ENCODE data around the gene MAST2.

MAST2 gene

DNA sequence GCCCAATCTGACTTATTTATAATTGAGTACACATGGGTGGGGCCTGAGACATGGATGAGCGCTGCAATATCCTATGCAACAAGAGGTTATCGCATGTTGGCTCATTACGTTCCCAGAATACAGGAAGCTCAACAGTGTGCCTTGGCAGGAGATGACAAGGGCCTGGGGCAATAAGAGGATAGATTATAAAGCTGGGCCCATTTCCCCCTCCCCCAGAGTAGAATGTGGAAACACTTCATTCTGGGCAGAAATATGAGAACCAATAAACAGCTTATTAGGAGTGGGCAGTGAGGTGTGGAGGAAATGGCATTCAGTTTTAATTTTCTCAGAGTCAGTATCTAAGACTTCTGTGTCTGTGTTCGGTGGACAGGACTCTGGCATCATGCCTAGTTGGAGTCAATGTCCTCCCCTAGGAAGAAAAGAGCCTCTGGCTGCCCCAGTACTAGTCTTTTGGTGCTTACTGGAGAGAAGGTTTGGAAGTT lies 236.2 kb downstream of the MAST2 start:
- H2BK12ac ChIP-seq (ENCODE audit: low read length): no peak overlapping the region
- no peak overlapping the region for H2BK15ac ChIP-seq (ENCODE audit: low read length)
- H3K23ac ChIP-seq (ENCODE audit: low read depth, low read length, poor library complexity): no peak overlapping the region
- H2BK5ac ChIP-seq (ENCODE audit: low read length): no peak overlapping the region
- WGBS, 2 donors (ENCODE audit: extremely low coverage in 2 of 2, insufficient read length in 2 of 2, insufficient replicate concordance in 1 of 2): no CpG with 5 or more reads among the region's 4 CpGs
- H3K4me1 ChIP-seq (ENCODE audit: control insufficient read depth in 2 of 2, insufficient read depth in 1 of 2, low read depth in 1 of 2, low read length in 2 of 2): peaks cover 1 to 2% of the 10 kb centered on the region in 2 donors
- no peak overlapping the region for H3K27ac ChIP-seq (replicated peaks; ENCODE audit: low read length)
- H3K4me3 ChIP-seq (ENCODE audit: low read length in 2 of 2): no peak overlapping the region
- H3K79me1 ChIP-seq (ENCODE audit: low read depth, low read length): peaks cover 2% of the 10 kb centered on the region
- H2AFZ ChIP-seq (ENCODE audit: low read length): no peak overlapping the region
- no peaks in the 10 kb centered on the region for H3K27me3 ChIP-seq (ENCODE audit: control insufficient read depth in 3 of 3, insufficient read depth in 3 of 3, low read depth in 1 of 3, low read length in 3 of 3)
- no peak overlapping the region for H3K4ac ChIP-seq (ENCODE audit: low read length)
- H2AK5ac ChIP-seq (ENCODE audit: low read depth, low read length): no peak overlapping the region
- no peak overlapping the region for H4K8ac ChIP-seq (ENCODE audit: low read depth, low read length)
- H2BK120ac ChIP-seq (ENCODE audit: low read depth, low read length): no peak overlapping the region
- H3K9ac ChIP-seq (ENCODE audit: low read depth, low read length, poor library complexity): no peak overlapping the region
- H3K18ac ChIP-seq (ENCODE audit: low read length): no peak overlapping the region
- H4K91ac ChIP-seq (ENCODE audit: low read depth, low read length, poor library complexity): no peak overlapping the region
- no peak overlapping the region for H3K4me2 ChIP-seq (ENCODE audit: insufficient read depth, low read length, poor library complexity, severe bottlenecking)
- H3K14ac ChIP-seq (ENCODE audit: low read length): no peak overlapping the region
- no peak for DNase-seq (ENCODE audit: low spot score)
- H3K36me3 ChIP-seq (replicated peaks in 1 of 2; ENCODE audit: control insufficient read depth in 2 of 2, insufficient read depth in 2 of 2, low read length in 2 of 2): peaks cover 34 to 97% of the 10 kb centered on the region in 2 donors
- H3K9me3 ChIP-seq (replicated peaks in 1 of 2; ENCODE audit: control insufficient read depth in 2 of 2, insufficient read depth in 1 of 2, low read depth in 1 of 2, low read length in 2 of 2): no peaks in the 10 kb centered on the region

DNA sequence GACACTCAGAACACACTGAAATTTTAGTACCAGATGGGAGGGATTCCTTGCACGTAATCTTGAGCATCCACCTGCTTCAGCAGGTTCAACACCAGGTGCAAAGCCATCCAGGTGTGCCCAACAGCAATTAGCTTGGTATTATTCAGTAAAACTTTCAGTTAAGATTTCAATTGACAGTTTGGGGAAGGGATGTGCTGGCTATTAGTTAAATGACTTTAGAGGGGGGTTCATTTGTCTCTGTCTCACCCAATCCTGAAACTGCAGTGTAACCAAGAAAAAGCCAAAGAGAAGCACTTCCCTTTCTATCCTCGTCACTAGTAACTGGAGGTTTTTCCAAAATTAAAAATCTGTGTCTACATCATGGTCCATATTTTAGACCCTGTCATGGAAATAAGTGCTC lies 238.1 kb downstream of the MAST2 start:
- H3K27ac ChIP-seq (replicated peaks; ENCODE audit: low read length): no peak overlapping the region
- no peak overlapping the region for H2BK5ac ChIP-seq (ENCODE audit: low read length)
- no peak overlapping the region for H3K9ac ChIP-seq (ENCODE audit: low read depth, low read length, poor library complexity)
- no peaks in the 10 kb centered on the region for H3K9me3 ChIP-seq (replicated peaks in 1 of 2; ENCODE audit: control insufficient read depth in 2 of 2, insufficient read depth in 1 of 2, low read depth in 1 of 2, low read length in 2 of 2)
- no peak overlapping the region for H3K4ac ChIP-seq (ENCODE audit: low read length)
- no peaks in the 10 kb centered on the region for H3K79me1 ChIP-seq (ENCODE audit: low read depth, low read length)
- H2BK15ac ChIP-seq (ENCODE audit: low read length): no peak overlapping the region
- H4K8ac ChIP-seq (ENCODE audit: low read depth, low read length): no peak overlapping the region
- H4K91ac ChIP-seq (ENCODE audit: low read depth, low read length, poor library complexity): no peak overlapping the region
- H3K14ac ChIP-seq (ENCODE audit: low read length): no peak overlapping the region
- H3K18ac ChIP-seq (ENCODE audit: low read length): no peak overlapping the region
- H3K4me2 ChIP-seq (ENCODE audit: insufficient read depth, low read length, poor library complexity, severe bottlenecking): no peak overlapping the region
- H3K36me3 ChIP-seq (replicated peaks in 1 of 2; ENCODE audit: control insufficient read depth in 2 of 2, insufficient read depth in 2 of 2, low read length in 2 of 2): peaks cover 30 to 97% of the 10 kb centered on the region in 2 donors
- no peak for DNase-seq (ENCODE audit: low spot score)
- H3K4me1 ChIP-seq (ENCODE audit: control insufficient read depth in 2 of 2, insufficient read depth in 1 of 2, low read depth in 1 of 2, low read length in 2 of 2): peaks cover 1 to 2% of the 10 kb centered on the region in 2 donors
- no CpG with 5 or more reads among the region's 2 CpGs for WGBS, 2 donors (ENCODE audit: extremely low coverage in 2 of 2, insufficient read length in 2 of 2, insufficient replicate concordance in 1 of 2)
- H3K23ac ChIP-seq (ENCODE audit: low read depth, low read length, poor library complexity): no peak overlapping the region
- H2BK120ac ChIP-seq (ENCODE audit: low read depth, low read length): no peak overlapping the region
- no peak overlapping the region for H3K4me3 ChIP-seq (ENCODE audit: low read length in 2 of 2)
- no peak overlapping the region for H2AFZ ChIP-seq (ENCODE audit: low read length)
- no peak overlapping the region for H2AK5ac ChIP-seq (ENCODE audit: low read depth, low read length)
- no peaks in the 10 kb centered on the region for H3K27me3 ChIP-seq (ENCODE audit: control insufficient read depth in 3 of 3, insufficient read depth in 3 of 3, low read depth in 1 of 3, low read length in 3 of 3)
- H2BK12ac ChIP-seq (ENCODE audit: low read length): no peak overlapping the region

DNA sequence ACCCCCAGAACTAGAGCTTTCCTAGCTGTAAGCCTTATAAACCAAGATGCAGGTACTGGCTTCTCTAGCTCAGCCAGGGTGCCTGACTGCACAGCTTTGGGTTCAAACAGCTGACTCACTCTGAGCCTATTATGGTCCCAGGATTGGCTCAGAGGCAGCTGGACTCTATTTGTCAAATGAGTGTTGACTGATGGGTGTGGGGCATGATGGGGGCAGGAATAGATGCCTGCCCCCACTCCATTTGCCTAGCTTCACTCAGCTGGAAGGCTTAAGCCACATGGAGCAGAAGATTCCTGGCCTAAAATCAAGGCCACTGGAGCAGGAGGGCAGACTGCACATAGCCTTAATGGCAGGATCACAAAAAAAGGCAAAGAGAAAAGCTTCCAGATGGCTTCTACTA lies 238.6 kb downstream of the MAST2 start:
- H2AFZ ChIP-seq (ENCODE audit: low read length): no peak overlapping the region
- no peaks in the 10 kb centered on the region for H3K9me3 ChIP-seq (replicated peaks in 1 of 2; ENCODE audit: control insufficient read depth in 2 of 2, insufficient read depth in 1 of 2, low read depth in 1 of 2, low read length in 2 of 2)
- peaks cover 30 to 97% of the 10 kb centered on the region in 2 donors for H3K36me3 ChIP-seq (replicated peaks in 1 of 2; ENCODE audit: control insufficient read depth in 2 of 2, insufficient read depth in 2 of 2, low read length in 2 of 2)
- no peak for DNase-seq (ENCODE audit: low spot score)
- H4K8ac ChIP-seq (ENCODE audit: low read depth, low read length): no peak overlapping the region
- no peak overlapping the region for H2BK12ac ChIP-seq (ENCODE audit: low read length)
- no peak overlapping the region for H3K9ac ChIP-seq (ENCODE audit: low read depth, low read length, poor library complexity)
- H3K27ac ChIP-seq (replicated peaks; ENCODE audit: low read length): no peak overlapping the region
- H2BK15ac ChIP-seq (ENCODE audit: low read length): no peak overlapping the region
- no peak overlapping the region for H3K4me2 ChIP-seq (ENCODE audit: insufficient read depth, low read length, poor library complexity, severe bottlenecking)
- H3K23ac ChIP-seq (ENCODE audit: low read depth, low read length, poor library complexity): no peak overlapping the region
- no peaks in the 10 kb centered on the region for H3K27me3 ChIP-seq (ENCODE audit: control insufficient read depth in 3 of 3, insufficient read depth in 3 of 3, low read depth in 1 of 3, low read length in 3 of 3)
- no peak overlapping the region for H3K4ac ChIP-seq (ENCODE audit: low read length)
- no peak overlapping the region for H2BK5ac ChIP-seq (ENCODE audit: low read length)
- peaks cover 1 to 2% of the 10 kb centered on the region in 2 donors for H3K4me1 ChIP-seq (ENCODE audit: control insufficient read depth in 2 of 2, insufficient read depth in 1 of 2, low read depth in 1 of 2, low read length in 2 of 2)
- H3K18ac ChIP-seq (ENCODE audit: low read length): no peak overlapping the region
- no peak overlapping the region for H2BK120ac ChIP-seq (ENCODE audit: low read depth, low read length)
- H2AK5ac ChIP-seq (ENCODE audit: low read depth, low read length): no peak overlapping the region
- no peak overlapping the region for H3K14ac ChIP-seq (ENCODE audit: low read length)
- H4K91ac ChIP-seq (ENCODE audit: low read depth, low read length, poor library complexity): no peak overlapping the region
- H3K4me3 ChIP-seq (ENCODE audit: low read length in 2 of 2): no peak overlapping the region
- no peaks in the 10 kb centered on the region for H3K79me1 ChIP-seq (ENCODE audit: low read depth, low read length)

DNA sequence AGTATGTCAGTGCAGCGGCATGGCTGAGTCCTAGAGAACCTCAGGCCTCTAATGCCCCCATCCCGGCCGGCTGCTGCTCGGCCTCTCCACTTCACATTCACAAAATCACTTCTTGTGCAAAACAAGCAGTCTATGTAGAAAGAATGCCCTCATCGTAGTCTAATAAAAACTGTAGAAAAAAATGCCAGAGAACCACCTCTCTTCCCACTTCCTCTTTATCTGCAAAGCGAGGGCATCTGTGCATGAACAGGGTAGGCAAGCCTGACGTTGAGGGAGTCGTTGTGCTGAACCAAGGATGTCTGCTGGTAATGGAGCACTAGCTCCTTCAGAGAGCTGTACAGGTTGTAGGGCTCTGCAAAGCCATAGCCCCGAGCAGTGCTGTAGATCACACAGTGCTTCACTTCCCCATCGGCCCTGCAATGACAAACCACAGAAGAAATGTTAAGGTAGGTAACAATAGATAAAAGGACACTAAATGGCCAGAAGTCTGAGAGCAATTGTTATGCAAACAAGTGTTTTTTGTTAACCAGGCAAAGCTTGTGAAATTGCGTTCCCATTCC lies 240.1 kb downstream of the MAST2 start:
- Histone ChIP-seq H3K36me3 (replicated peaks in 1 of 2; ENCODE audit: control insufficient read depth in 2 of 2, insufficient read depth in 2 of 2, low read length in 2 of 2) (peaks cover 28 to 99% of the 10 kb centered on the region in 2 donors), H2BK120ac (ENCODE audit: low read depth, low read length) (no peak overlapping the region), H3K9ac (ENCODE audit: low read depth, low read length, poor library complexity) (no peak overlapping the region), H2BK5ac (ENCODE audit: low read length) (no peak overlapping the region), H3K79me1 (ENCODE audit: low read depth, low read length) (no peaks in the 10 kb centered on the region), H3K27me3 (ENCODE audit: control insufficient read depth in 3 of 3, insufficient read depth in 3 of 3, low read depth in 1 of 3, low read length in 3 of 3) (no peaks in the 10 kb centered on the region), H3K4me3 (ENCODE audit: low read length in 2 of 2) (no peak overlapping the region), H2AK5ac (ENCODE audit: low read depth, low read length) (no peak overlapping the region), H3K18ac (ENCODE audit: low read length) (no peak overlapping the region), H3K4ac (ENCODE audit: low read length) (no peak overlapping the region), H2AFZ (ENCODE audit: low read length) (no peak overlapping the region), H2BK15ac (ENCODE audit: low read length) (no peak overlapping the region), H3K14ac (ENCODE audit: low read length) (no peak overlapping the region), H2BK12ac (ENCODE audit: low read length) (no peak overlapping the region), H3K27ac (replicated peaks; ENCODE audit: low read length) (no peak overlapping the region), H4K8ac (ENCODE audit: low read depth, low read length) (no peak overlapping the region), H3K4me2 (ENCODE audit: insufficient read depth, low read length, poor library complexity, severe bottlenecking) (no peak overlapping the region), H4K91ac (ENCODE audit: low read depth, low read length, poor library complexity) (no peak overlapping the region), H3K4me1 (ENCODE audit: control insufficient read depth in 2 of 2, insufficient read depth in 1 of 2, low read depth in 1 of 2, low read length in 2 of 2) (peaks cover 0 to 1% of the 10 kb centered on the region in 2 donors), H3K23ac (ENCODE audit: low read depth, low read length, poor library complexity) (no peak overlapping the region), H3K9me3 (replicated peaks in 1 of 2; ENCODE audit: control insufficient read depth in 2 of 2, insufficient read depth in 1 of 2, low read depth in 1 of 2, low read length in 2 of 2) (no peaks in the 10 kb centered on the region)
- no peak for DNase-seq (ENCODE audit: low spot score)
- no CpG with 5 or more reads among the region's 11 CpGs for WGBS, 2 donors (ENCODE audit: extremely low coverage in 2 of 2, insufficient read length in 2 of 2, insufficient replicate concordance in 1 of 2)
